Activated CD4-positive, alpha-beta T cell treated with anti-CD3 and anti-CD28 coated beads for 4 hours (primary cell): ENCODE data around the gene CSNK2A1.
"Not testable (repeated sequence)": the region's sequence is repeated elsewhere in the genome, so short reads cannot be mapped to it uniquely, and the experiment has no call there.

Source experiments
- DNase-seq, 2 donors: peaks; one replicate each; pipeline ENCODE4 v3.0.0-alpha.2; 2020

Gene CSNK2A1

DNA sequence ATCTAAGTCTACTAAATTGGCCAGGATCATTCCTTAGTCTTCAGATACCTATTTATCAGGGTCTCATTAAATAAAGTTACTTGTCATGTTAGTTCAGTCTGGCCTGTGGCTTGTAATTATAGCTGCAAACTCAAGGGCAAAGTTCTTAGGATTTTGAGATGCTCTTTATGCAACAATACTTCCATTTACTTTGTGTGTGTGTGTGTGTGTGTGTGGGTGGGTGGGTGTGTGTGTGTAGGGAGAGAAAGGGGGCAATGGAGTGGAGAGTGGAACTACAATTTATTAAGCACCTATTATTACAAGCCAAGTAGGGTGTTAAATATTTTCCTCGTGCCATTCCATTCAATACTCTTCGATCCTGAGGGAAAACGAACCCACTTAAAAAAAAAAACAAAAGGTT is 63.5 kb downstream of the CSNK2A1 start:
- DNase-seq, result no peak

DNA sequence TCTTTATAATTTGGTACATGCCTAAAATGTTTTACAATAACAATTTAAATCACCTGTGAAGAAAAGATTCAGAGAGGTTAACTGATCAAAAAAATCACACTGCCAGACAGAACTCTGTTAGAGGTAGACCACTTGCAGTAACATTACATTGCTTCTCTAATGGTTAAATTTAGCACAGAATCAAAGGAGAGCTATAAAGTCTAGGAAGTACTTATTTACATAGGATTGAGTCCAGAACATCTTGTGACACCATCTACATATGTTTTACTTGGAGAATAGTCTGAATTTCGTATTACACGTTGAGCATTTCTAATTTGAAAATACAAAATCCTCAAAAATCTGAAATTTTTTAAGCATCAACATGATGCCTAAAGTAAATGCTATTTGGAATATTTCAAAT is 64.1 kb downstream of the CSNK2A1 start:
- DNase-seq, result no peak

DNA sequence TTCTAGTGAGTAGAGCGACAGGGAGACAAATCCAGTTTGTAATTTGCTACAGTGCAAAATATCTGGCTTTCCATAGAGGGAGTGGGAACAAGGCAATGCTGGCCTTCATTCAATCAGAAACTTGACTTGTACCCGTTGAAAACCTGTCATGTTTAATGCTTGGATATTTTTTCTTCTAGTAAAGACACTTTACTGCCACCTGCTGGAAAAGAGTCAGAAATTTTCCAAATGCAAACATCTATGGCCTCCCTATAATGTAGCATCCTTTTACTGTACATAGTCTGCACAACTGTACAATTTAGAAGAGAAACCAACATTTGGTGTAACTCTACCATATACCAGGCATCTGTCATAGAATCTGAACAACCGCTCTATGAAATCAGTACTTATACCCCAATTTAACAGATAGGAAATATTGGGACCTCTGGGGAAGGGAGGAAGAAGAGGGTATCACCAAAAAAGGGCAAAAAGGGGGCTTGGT is 64.6 kb downstream of the CSNK2A1 start:
- peak; percentile 24 to 52 for DNase-seq

DNA sequence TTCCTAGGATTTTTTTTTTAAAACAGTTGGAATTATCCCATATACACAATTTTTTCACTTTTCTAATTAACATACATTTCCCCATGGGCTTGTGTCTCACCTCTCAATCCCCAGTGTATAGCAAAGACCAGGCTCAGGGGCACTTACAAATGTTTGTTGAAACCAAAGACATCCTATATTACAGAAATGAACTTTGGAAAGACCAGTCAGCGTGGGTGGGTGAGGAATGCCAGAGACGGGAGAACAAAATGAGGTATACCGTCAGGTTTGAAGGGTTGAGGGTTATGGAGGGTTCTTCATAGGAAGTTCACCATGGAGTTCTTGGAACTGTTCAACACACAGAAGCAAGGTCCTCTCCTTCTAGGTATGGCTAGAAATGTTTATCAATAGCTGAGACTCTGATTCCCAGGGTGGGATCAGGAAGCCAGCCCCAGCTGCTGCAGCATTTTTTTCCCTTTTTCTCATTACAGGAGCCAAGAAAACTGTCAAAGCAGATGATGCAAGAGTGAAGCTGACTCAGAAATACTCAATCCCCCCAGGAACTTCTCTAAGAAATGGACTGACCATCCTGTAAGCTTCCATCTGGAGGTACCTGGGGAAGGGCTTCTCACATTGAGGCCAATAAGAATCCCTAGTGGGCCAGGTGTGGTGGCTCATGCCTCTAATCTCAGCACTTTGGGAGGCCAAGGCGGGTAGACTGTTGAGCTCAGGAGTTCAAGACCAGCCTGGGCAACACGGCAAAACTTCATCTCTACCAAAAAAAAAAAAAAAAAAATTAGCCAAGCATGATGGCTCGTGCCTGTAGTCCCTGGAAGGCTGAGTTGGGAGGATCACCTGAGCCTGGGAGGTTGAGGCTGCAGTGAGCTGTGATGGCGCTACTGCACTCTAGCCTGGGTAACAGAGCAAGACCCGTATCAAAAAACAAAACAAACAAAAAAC is 65.3 kb downstream of the CSNK2A1 start:
- no peak for DNase-seq

DNA sequence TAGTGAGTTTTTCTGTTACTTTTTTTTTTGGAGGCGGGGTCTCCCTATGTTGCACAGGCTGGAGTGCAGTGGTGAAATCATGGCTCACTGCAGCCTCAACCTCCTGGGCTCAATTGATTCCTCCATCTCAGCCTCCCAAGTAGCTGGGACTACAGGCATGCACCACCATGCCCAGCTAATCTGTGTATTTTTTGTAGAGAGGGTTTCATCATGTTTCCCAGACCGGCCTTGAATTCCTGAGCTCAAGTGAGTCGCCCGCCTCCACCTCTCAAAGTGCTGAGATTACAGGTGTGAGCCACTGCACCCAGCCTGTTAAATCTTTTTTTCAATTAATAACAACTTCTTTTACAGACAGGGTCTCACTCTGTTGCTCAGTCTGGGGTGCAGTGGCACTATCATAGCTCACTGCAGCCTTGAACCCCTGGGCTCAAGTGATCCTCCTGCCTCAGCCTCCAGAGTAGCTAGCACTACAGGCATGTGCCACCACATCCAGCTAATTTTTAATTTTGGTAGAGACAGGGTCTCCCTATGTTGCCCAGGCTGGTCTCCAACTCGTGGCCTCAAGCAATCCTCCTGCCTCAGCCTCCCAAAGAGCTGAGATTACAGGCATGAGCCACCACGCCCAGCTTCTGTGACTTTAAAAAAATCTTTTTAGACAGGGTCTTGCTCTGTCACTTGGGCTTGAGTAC is 66.9 kb downstream of the CSNK2A1 start:
- DNase-seq, result not testable (repeated sequence)

DNA sequence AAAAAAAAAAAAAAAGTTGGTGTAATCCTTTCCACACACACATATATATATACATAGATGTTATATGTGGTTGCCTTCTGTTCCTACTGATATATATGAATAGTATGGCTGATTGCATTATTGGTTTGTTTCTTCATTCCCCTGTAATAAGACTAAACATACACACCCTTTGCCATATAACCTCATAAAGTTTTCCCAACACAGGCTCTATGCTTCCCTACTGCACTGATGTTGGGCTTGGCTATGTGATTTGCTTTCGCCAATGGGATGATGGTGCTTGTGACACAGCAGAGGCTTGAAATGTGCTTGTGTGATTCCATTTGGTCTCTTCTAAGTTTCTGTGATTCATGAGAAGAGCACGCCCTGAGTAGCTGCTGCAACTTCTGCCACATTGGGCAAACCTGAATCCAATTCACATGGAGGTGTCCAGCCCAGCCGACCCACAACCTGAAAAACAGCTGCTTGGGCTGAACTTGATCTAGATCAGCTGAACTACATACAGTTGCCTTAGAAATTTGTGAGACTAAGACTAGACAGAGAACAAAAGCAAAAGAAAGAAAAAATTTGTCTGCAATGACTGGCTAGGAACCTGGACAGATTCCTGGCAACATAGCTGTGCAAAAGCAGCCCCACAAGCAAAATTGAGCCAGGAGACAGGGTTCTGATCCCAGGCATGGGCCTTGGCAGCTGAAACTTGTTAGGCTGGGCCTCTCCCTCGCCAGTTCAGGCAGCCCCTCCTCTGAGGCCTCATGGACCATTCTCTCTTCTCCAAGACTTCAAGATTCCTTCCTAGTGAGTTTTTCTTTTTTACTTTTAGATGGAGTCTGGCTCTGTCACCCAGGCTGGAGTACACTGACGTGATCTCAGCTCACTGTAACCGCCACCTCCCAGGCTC is 67.9 kb downstream of the CSNK2A1 start:
- DNase-seq, result no peak

DNA sequence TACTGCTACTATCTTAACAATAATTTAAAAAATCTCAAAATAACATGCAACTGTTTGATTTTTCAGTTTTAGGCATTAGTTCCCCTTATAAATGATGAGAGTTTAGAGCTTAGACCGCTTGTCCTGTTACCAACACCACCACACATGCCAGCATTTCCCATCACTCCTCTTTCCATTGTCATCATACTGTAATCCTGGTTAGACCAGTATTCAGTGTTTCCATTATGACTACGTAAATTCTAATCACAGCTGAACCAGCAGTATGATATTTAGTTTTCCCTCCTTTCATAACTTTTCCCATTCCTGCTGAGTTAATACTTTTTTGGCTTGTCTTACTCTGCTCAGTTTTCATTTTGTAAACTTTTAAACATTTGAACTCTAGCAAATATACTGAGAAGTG is 69.0 kb downstream of the CSNK2A1 start:
- DNase-seq, result no peak

DNA sequence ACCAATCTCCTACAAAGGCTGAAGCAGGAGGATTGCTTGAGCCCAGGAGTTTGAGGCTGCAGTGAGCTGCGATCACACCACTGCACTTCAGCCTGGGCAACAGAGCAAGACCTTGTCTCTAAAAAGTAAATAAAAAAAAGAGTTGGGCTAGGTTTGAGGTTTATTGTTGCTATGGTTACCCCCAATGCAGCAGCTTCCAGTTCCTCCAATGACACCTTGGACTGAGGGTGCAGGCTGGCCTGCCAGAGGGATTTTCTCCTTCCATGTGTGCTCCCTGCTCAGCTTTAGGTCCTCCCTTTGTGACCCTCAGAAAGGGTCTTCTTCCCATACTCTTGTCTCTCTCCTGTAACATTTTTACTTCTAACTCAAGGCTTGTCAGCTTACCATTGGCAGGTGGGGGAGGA is 70.7 kb downstream of the CSNK2A1 start:
- DNase-seq, result no peak

DNA sequence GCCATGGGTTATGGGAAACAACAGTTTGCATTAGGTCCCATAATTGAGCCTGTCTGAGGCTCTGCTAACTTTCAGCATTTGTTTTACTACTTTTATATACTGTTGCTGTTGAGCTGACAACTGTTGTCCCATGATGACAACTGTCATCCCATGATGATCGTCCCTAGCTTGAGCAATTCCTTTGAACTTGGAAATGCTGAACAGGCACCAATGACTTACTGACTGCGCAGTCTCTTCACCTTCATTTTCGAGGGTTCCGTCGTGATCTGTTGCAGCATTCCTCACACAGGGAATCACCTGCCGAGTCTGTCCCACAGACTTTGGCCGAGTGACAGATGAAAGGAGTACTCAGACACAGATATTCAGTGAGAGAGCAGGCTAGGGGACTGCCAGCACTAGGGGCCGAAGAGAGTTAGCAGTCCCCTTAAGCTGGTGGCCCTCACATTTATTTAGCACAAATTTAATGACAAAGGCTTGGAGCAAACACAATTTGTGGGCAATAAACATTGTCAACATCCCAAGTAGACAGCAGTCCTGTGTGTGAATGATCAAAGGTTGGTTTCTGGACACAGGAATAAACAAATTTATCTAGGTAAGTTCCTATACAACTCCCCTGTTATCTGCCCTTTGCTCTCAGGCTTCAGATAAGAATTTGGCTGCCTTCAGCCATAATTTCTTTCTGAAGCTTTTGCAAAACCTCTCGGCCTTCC is 71.3 kb downstream of the CSNK2A1 start:
- no peak for DNase-seq

DNA sequence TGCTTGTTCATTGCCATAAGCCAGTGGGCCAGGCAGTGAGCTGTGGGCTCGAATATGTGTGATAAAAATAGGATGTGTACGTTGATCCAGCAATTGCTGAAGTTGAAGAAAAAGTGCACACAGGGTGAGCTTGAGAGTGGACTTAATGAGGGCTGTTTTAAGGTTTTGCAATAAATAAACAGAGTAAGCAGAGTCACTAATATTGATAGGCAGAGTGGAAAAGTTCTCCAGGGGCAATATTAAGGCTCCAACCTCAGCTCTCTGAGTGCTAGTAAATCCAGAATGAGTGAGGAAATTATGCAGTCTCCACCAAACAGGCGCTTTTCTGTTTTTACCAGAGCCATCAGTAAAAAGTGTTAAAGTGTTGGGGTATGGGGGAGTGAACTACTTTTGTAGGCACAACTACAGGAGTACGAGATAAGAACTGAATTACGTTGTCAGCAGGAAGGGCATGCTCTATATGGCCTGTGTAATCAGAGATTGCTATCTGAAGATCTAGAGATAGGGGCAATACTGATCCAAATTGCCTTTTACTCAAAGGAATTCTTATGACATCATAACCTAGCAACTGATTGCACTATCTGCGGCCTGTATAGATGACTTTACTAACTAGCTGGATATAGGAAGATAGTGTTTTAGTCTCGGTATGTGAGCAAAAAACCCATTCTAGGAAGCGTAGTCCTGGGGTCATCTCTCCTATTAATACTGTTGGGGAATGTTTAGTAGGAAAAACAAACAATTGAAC is 73.7 kb downstream of the CSNK2A1 start:
- DNase-seq, result no peak

DNA sequence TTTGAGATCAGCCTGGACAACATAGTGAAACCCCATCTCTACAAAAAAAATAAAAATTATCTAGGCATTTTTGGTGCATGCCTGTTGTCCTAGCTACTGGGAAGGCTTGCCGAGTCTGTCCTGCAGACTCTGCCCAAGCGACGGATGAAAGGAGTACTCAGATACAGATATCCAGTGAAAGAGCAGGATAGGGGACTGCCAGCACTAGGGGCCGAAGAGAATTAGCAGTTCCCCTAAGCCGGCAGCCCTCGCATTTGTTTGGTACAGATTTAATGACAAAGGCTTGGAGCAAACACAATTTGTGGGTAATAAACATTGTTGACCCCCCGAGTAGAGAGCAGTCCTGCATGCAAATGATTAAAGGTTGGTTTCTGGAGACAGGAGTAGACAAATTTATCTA is 75.8 kb downstream of the CSNK2A1 start:
- DNase-seq, result no peak

DNA sequence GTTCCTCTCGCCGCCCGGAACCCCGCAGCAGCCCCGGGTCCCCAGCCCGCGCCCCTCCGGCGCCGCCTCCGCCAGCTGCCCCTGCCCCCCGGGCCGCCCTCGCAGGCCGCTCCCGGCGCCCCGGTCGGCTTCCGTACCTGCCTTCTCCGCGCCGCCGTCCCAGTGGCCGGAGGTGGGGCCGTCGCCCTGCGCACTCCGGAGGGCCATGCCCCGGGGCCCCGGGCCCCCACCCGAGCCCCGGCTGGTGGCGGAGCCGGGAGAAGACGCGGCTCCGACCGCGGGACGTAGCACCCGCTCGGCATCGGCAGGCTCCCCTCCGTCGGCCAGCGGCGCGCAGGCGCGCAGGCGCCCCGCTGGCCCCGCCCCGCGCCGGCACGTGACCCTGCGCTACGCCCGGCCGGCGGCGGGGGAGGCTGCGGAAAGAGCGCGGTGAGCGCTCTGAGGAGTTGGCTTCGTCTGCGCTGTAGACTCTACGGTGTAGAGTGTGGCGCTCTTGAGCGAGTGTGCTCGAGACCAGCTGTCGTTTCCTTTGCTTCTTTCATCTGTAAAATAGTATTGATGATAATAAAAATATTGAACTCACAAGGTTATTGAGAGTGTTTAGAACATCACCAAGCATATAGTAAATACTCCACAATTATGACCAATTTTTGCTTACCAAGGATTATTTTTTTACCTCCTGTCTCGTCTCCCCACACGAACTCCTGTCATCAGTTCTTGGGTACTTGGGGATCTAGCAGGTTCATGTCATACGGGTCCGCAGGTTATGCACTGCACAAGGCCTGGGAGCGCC is 81.2 kb downstream of the CSNK2A1 start, which contains the start of gene TBC1D20:
TSS of gene TBC1D20 (minus strand) at position 335 of the 793 bp plus-strand sequence. CDS start at position 207, 128 bp downstream.
- DNase-seq, result peak; percentile 82 to 85

DNA sequence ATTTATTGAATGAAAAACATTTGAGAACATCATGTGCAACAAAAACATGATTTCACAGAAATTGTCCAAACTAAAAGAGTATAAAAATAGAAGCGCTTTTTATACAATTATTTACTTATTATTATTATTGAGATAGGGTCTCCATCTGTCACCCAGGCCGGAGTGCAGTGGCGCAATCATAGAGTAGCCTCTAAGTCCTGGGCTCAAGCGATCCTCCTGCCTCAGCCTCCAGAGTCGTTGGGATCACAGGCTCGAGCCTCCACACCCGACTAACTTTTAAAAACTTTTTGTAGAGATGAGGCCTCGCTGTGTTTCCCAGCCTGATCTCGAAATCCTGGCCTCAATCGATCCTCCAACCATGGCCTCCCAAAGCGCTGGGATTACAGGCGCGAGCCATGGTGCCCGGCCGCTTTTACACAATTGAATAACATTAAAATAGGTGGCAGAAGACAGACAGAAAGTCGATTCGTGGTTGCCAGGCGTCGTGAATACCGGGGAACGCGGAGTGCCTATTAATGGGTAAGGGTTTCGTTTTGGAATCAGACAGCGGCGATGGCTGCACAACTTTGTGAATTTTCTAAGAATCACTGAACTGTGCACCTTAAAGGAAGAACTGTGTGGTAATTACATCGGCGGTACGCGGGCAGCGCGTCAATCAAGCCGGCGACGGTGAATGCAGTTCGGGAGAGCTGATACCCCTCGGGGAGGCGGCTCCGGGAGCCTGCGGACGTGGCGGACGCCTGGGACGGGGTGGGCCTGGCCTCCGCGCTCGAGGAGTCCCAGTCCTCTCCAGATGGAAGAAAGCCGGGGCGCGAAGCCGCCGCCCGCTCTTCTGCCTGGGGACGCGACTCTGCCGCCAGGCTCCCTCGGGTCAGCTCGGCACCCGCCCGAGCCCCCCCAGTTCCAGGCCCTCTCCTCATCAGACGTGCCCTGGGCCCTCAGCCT is 82.1 kb downstream of the CSNK2A1 start:
- peak; percentile 42 to 46 for DNase-seq

DNA sequence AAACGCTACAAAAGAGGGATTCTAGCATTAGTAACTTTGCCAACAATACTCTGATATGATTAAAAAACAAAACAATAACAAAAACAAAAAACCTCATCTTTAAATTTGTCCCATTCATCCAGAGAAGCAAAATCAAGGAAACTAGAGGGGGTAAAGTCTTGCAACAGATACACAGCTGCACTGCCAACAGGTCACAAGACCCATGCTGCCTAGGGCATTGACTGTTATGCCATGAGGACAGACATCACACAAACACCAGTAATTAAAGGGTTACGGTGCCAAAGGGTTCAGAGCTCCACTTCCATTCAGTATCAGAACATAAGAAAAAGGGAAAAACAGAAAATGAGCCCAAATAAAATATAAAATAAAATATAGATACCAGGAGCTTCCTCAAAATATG is 82.9 kb downstream of the CSNK2A1 start:
- DNase-seq, result no peak

DNA sequence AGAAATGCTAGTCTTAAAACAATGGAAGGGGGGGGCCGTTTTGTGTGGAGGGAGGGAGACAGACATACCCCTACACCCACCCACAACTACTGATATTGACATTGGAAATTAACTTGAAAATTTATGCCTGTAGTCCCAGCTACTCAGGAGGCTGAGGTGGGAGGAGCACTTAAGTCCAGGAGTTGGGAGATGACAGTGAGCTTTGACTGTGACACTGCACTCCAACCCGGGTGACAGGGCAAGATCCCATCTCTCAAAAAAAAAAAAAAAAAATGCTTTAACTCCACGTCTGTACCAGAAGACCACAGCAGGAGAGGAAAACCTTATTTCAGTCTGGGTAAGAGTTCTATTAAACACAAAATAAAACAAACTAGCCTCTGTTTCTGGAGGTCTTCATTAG is 83.4 kb downstream of the CSNK2A1 start:
- DNase-seq, result no peak

DNA sequence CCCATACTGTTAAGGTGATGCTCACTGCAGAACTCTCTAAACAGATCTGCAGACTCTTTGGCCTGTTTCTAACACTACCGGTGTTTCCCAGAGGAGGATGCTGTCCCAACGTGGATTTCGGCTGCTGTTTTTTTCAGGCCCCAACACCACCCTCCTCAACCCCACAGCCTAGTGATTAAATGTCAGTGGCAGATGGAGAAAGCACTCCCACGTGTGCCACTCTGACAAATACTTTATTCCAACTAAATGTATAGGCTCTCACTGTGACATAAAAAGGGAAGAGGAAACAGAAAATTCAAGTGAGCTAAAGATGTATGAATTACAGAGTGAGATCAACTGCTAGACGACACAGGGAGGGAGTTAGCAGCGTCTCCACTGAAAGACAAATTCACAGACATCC is 84.8 kb downstream of the CSNK2A1 start:
- DNase-seq, result no peak

DNA sequence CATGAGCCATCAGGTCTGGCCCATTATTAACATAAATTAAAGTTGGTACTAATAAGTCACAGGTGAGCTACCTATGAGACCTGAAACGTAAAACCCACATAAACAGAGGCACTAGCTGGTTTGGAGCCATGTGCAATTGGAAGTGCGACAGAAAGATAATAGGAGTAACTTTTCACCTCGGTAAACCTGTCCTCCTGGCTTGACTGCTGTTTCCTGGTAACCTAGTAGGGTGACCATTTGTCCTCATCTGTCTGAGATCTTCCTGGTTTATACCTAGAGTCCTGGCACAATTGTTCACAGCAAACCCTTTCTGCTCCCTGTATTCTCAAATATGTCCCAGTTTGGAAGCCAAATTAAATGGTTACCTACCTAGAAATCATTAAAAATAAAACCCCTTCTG is 88.6 kb downstream of the CSNK2A1 start:
- DNase-seq, result no peak

DNA sequence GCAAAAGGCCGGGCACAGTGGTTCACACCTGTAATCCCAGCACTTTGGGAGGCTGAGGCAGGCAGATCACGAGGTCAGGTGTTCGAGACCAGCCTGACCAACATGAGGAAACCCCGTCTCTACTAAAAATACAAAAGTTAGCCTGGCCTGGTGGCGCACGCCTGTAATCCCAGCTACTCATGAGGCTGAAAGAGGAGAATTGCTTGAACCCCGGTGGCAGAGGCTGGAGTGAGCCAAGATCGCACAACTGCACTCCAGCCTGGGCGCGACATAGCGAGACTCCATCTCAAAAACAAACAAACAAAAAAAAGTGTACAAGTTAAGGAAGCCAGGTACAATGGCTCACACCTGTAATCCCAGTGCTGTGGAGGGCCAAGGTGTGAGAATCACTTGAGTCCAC is 91.6 kb downstream of the CSNK2A1 start:
- DNase-seq, result not testable (repeated sequence)
